NCI-H510A treated with DMSO at 0.1 percent for 48 hours (cell line): ENCODE measurements around the gene SERPINF2.
"Not testable (repeated sequence)": the region's sequence is repeated elsewhere in the genome, so short reads cannot be mapped to it uniquely, and the experiment has no call there.

ENCODE experiments used
- DNase-seq: peaks from one replicate; lab custom pipeline; 2025; lab: John Stamatoyannopoulos, UW

Gene SERPINF2

GRCh38 chr17:1735418-1735817, 7.3 kb upstream of the SERPINF2 start:
- no peak for DNase-seq

DNA sequence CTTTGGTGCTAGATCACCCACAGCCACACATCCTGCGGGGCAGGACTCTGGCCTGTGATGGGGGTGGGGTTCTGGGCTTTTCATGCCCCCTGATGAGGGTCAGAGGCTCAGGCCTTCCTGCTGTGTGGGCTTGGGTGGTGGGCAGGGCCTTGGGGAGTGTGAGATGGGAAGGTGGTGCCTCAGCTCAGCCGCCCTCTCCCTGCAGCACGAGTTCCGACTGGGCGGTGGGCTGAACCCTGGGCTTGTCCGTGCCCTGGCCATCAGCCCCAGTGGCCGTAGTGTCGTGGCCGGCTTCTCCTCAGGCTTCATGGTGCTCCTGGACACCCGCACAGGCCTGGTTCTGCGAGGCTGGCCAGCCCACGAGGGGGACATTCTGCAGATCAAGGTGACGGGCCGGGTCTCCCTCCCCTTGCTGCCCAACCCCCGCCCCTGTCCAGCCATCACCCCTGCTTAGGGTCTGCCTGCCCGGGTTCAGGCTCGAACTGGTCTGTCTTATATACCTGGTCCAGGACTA, 6.8 kb upstream of the SERPINF2 start:
- no peak for DNase-seq

DNA sequence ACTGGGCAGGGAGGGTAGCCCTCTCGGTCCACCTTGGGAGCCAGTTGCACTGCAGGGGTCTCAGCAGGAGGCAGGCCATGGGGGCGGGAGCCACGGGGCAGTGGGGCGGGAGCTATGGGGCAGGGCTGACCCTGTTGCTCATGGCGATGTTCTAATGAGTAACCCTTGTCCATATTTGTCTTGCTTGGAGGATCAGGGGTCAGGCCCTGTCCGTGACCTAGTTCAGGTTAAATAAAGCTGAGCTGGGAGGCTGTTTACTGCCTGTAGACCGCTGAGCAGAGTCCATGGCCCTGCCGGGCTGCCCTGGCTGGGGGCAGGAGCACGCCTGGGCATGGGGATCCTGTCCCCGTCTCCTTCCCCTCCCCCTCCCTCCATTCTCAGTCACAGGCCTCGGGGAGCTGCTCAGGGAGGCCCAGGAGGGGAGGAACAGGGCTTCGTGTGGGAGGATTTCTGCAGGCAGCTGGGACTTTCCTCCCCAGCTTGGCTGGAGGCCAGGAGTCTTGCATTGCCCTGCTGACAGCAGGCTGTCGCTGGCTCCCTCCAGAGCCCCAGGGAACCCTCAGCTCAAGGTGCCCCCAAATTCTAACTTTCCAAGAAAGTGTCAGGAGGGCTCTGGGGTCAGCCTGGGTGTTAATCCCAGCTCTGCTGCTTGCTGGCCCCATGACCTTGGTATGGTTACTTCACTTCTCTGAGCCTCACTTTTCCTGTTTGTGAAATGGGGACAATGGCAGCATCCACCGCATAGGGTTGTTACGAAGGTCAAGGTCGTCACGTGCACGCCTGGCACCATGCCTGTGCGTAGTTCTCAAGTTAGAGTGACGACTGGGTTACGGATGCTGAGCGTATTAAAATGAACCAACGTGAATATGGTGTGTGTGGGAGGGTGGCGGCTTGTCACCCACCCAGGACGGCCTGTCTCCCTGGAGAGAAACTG, 6.1 kb upstream of the SERPINF2 start:
- DNase-seq, result no peak

GRCh38 chr17:1737531-1738291, 5.0 kb upstream of the SERPINF2 start:
- no peak for DNase-seq

GRCh38 chr17:1741899-1742298, 772 bp upstream of the SERPINF2 start:
- DNase-seq, result not testable (repeated sequence)

DNA sequence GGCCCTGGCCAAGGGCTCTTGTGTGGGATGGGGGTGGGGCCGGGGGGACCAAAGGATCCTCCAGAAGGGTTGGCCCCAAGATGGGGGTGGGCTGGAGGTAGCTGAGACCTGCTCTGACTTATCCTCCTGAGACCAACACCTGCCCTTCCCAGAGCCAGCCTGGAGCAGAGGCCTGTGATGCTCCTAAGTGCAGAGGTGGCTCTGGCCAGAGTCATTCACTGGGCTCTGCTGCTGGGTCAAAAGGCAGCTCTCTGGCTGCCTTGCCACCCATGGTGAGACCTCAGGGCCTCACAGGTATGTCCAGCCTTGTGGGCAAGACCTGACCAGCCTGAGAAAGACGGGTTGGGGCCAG, 393 bp downstream of the SERPINF2 start:
- DNase-seq, result no peak

- DNase-seq, result no peak
These were observed 2.2 kb downstream of the SERPINF2 start for GRCh38 chr17:1744551-1745512.

DNA sequence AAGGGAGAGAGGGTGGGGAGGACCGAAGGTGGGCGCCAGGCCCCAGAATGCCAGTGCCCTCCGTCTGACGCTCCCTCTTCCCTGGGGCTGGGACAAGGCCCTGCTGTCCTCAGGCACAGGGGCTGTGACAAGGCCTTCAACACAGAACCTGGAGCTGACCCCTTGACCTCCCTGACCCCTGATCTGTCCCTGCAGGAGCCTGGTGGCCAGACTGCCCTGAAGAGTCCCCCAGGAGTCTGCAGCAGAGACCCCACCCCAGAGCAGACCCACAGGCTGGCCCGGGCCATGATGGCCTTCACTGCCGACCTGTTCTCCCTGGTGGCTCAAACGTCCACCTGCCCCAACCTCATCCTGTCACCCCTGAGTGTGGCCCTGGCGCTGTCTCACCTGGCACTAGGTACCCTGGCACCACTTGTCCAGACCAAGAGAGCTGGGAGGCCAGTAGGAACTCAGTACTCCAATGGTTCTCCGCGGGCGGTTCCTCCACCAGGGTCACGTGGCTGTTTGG, 2.9 kb downstream of the SERPINF2 start:
- no peak for DNase-seq

DNA sequence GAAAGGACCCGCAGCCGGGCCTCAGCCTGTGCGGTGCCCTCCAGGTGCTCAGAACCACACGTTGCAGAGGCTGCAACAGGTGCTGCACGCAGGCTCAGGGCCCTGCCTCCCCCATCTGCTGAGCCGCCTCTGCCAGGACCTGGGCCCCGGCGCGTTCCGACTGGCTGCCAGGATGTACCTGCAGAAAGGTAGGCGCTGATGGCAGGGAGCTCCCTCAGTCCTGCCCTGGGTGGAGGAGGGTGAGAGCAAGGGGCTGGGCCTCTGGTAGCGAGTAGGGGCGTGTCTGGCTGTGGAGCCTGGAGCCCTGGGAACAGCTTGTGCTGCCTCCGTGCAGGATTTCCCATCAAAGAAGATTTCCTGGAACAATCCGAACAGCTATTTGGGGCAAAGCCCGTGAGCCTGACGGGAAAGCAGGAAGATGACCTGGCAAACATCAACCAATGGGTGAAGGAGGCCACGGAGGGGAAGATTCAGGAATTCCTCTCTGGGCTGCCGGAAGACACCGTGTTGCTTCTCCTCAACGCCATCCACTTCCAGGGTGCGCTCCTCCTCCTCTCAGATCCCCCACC, 4.4 kb downstream of the SERPINF2 start:
- DNase-seq, result peak; percentile 32

DNA sequence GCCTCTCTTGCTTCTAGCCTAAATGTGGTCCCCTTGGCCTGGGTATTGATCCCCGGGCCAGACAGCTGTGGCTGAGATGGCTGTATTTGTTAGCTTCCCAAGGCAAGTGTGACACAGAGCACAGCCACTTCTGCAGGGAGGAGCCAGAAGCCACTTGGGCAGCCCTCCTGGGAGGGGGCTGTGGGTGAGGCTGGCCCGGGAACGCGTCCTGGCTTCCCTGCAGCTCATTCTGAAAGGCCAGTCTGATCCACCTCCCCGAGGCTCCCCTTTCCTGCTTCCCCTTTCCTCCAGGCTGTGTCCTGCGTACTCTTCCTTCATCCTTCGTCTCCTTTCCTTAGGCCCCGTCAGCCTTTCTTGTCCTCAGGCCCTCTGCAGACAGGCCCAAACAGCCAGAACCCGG, 8.0 kb downstream of the SERPINF2 start:
- no peak for DNase-seq

- DNase-seq, result no peak
These were observed 10.0 kb downstream of the SERPINF2 start for GRCh38 chr17:1752425-1753262.

DNA sequence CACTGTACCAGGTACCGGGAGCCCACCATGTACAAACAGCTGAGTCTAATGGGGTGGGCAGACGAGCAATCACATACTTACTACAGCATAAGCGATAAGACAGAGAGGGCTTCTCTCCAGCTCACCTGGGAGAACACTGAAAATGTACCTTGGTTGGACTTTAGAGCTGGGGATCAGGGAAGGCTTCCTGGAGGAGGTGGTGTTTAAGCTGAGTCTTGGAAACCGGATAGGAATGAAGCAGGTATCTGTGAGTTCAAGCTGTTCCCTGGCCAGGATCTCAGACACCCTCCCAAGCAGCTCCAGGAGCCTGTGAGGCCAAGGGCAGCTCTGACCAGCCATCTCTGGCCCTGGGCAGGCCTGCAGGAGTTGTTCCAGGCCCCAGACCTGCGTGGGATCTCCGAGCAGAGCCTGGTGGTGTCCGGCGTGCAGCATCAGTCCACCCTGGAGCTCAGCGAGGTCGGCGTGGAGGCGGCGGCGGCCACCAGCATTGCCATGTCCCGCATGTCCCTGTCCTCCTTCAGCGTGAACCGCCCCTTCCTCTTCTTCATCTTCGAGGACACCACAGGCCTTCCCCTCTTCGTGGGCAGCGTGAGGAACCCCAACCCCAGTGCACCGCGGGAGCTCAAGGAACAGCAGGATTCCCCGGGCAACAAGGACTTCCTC, 11.2 kb downstream of the SERPINF2 start:
- DNase-seq, result no peak

GRCh38 chr17:1754430-1755112, 11.9 kb downstream of the SERPINF2 start:
- no peak for DNase-seq

- no peak for DNase-seq
These were observed 12.7 kb downstream of the SERPINF2 start for GRCh38 chr17:1755252-1755826.

DNA sequence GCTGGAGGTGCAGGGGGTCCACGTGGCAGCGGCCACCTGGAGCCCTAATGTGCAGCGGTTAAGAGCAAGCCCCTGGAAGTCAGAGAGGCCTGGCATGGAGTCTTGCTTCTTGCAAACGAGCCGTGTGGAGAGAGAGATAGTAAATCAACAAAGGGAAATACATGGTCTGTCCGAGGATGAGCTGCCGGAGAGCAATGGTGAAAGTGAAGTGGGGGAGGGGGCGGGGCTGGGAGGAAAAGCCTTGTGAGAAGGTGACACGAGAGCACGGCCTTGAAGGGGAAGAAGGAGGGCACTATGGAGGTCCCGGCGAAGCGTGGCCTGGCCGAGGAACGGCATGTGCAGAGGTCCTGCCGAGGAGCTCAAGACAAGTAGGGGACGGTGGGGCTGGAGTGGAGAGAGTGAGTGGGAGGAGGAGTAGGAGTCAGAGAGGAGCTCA, 13.2 kb downstream of the SERPINF2 start:
- no peak for DNase-seq

DNA sequence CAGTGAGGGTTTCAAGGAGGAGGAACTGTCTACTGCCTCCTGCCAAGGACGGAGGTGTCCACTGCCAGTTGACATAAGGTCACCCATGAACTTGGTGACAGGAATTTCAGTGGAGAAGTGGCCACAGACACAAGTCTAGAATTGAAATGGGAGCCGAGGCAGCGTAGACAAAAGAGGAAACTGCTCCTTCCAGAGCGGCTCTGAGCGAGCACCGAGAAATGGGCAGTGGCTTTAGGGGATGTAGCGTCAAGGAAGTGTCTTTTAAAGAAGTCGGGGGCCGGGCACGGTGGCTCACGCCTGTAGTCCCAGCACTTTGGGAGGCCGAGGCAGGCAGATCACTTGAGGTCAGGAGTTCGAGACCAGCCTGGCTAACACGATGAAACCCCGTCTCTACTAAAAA, 16.1 kb downstream of the SERPINF2 start:
- no peak for DNase-seq

DNA sequence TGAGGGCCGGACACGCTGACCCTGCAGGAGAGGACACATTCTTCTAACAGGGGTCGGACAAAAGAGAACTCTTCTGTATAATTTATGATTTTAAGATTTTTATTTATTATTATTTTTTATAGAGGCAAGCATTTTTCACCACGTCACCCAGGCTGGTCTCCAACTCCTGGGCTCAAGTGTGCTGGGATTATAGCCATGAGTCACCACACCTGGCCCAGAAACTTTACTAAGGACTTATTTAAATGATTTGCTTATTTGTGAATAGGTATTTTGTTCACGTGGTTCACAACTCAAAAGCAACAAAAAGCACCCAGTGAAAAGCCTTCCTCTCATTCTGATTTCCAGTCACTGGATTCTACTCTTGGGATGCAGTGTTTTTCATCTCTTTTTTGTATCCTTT, 16.9 kb downstream of the SERPINF2 start:
- no peak for DNase-seq

DNA sequence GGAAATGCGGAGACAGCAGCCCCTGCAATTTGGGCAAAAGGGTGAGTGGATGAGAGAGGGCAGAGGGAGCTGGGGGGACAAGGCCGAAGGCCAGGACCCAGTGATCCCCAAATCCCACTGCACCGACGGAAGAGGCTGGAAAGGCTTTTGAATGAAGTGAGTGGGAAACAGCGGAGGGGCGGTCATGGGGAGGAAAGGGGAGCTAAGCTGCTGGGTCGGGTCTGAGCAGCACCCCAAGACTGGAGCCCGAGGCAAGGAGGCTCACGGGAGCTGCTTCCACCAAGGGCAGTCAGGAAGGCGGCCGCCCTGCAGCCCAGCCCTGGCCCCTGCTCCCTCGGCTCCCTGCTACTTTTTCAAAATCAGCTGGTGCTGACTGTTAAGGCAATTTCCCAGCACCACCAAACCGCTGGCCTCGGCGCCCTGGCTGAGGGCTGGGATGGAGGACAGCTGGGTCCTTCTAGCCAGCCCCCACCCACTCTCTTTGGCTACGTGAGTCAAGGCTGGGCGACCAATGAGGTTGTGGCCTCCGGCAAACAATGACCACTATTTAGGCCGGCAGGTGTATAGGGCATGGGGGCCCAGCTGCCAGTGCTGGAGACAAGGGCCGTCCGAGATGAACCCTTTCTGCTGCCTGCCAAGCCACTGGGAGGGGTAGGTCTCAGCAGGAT, 19.7 kb downstream of the SERPINF2 start:
- DNase-seq, result no peak
